ENCODE results near the gene CSF3R. TPM values are rescaled to one million over a fixed set of nuclear protein-coding genes. Genes with fewer than 3 reads are reported as not detected.

CSF3R gene
- total and polyA plus RNA-seq, 9 of the 15 experiments (the other 6 are each of a cell fraction or from before 2014, with no cell fraction given): 0.21 to 0.86 (median 0.40) TPM; not detected in 1

DNA sequence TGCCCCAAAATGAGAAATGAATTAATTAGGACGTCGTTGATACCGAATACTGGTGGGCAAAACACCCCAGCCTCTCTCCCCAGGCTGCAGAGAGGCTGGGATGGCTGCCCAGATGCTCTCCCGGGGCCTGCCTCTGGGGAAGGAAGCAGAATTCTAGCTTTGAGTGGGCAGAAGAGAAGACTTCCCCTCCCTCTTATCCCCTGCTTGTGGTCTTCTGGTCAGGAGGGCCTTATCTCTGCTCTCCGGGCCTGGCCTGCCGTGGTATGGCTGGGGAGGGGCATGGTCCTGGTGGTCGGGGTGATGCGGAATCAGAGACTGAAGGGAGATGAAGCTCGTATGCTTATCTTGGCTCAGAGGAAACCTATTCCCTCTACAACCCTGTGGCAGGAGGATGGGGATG, 9.8 kb upstream of the CSF3R start (continued):
- TF ChIP-seq, protein P1, sequence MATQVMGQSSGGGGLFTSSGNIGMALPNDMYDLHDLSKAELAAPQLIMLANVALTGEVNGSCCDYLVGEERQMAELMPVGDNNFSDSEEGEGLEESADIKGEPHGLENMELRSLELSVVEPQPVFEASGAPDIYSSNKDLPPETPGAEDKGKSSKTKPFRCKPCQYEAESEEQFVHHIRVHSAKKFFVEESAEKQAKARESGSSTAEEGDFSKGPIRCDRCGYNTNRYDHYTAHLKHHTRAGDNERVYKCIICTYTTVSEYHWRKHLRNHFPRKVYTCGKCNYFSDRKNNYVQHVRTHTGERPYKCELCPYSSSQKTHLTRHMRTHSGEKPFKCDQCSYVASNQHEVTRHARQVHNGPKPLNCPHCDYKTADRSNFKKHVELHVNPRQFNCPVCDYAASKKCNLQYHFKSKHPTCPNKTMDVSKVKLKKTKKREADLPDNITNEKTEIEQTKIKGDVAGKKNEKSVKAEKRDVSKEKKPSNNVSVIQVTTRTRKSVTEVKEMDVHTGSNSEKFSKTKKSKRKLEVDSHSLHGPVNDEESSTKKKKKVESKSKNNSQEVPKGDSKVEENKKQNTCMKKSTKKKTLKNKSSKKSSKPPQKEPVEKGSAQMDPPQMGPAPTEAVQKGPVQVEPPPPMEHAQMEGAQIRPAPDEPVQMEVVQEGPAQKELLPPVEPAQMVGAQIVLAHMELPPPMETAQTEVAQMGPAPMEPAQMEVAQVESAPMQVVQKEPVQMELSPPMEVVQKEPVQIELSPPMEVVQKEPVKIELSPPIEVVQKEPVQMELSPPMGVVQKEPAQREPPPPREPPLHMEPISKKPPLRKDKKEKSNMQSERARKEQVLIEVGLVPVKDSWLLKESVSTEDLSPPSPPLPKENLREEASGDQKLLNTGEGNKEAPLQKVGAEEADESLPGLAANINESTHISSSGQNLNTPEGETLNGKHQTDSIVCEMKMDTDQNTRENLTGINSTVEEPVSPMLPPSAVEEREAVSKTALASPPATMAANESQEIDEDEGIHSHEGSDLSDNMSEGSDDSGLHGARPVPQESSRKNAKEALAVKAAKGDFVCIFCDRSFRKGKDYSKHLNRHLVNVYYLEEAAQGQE (IDR thresholded peaks at IDR 0.05; ENCODE audit: borderline replicate concordance): no peak
- TF ChIP-seq, protein P1 (CRISPR knock-in tag; IDR thresholded peaks at IDR 0.05; ENCODE audit: low read depth): no peak
- TF ChIP-seq TSC22D4 (tag; IDR thresholded peaks at IDR 0.05): no peak
- TF ChIP-seq, protein P2, sequence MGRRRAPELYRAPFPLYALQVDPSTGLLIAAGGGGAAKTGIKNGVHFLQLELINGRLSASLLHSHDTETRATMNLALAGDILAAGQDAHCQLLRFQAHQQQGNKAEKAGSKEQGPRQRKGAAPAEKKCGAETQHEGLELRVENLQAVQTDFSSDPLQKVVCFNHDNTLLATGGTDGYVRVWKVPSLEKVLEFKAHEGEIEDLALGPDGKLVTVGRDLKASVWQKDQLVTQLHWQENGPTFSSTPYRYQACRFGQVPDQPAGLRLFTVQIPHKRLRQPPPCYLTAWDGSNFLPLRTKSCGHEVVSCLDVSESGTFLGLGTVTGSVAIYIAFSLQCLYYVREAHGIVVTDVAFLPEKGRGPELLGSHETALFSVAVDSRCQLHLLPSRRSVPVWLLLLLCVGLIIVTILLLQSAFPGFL (CRISPR knock-in tag; IDR thresholded peaks at IDR 0.05): no peak
- no peak for TF ChIP-seq ZNF408 (CRISPR knock-in tag; IDR thresholded peaks at IDR 0.05; ENCODE audit: low read depth)
- TF ChIP-seq, protein P3, sequence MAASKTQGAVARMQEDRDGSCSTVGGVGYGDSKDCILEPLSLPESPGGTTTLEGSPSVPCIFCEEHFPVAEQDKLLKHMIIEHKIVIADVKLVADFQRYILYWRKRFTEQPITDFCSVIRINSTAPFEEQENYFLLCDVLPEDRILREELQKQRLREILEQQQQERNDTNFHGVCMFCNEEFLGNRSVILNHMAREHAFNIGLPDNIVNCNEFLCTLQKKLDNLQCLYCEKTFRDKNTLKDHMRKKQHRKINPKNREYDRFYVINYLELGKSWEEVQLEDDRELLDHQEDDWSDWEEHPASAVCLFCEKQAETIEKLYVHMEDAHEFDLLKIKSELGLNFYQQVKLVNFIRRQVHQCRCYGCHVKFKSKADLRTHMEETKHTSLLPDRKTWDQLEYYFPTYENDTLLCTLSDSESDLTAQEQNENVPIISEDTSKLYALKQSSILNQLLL (CRISPR knock-in tag; IDR thresholded peaks at IDR 0.05; ENCODE audit: borderline replicate concordance): no peak
- TF ChIP-seq MECOM (CRISPR knock-in tag; IDR thresholded peaks at IDR 0.05): no peak
- no peak for TF ChIP-seq ZFP36 (IDR thresholded peaks at IDR 0.05; ENCODE audit: low read depth, low read length, partially characterized antibody)
- TF ChIP-seq CBX2 (IDR thresholded peaks at IDR 0.05; ENCODE audit: insufficient read depth, low read length, poor library complexity, severe bottlenecking): no peak
- no peak; a peak in 1 of 4 replicates for TF ChIP-seq KDM4B (IDR thresholded peaks at IDR 0.05; ENCODE audit: borderline replicate concordance in 2 of 2, low read depth in 1 of 2)
- no peak for TF ChIP-seq POLR2A (conservative IDR thresholded peaks at IDR 0.05)
- TF ChIP-seq ZNF778 (CRISPR knock-in tag; IDR thresholded peaks at IDR 0.05): no peak
- no peak; the same call in 1 of the 2 replicates for TF ChIP-seq RB1 (IDR thresholded peaks at IDR 0.05; ENCODE audit: low read depth)
- TF ChIP-seq LARP7 (IDR thresholded peaks at IDR 0.05): no peak
- no peak for TF ChIP-seq SP1 (CRISPR knock-in tag; IDR thresholded peaks at IDR 0.05)
- TF ChIP-seq RBM22 (IDR thresholded peaks at IDR 0.05; ENCODE audit: low read depth, low read length, poor library complexity, severe bottlenecking): no peak
- TF ChIP-seq ZNF707 (CRISPR knock-in tag; conservative IDR thresholded peaks at IDR 0.05): no peak
- TF ChIP-seq RBM39 (optimal IDR thresholded peaks at IDR 0.05; ENCODE audit: low read depth, low read length): no peak
- no peak for TF ChIP-seq MTF1 (CRISPR knock-in tag; IDR thresholded peaks at IDR 0.05; ENCODE audit: borderline replicate concordance)

Data from K562 (cell line).